ENCODE data around the gene CAPN12.

CAPN12 gene

GRCh38 chr19:38708413-38709024 is 35.8 kb downstream of the CAPN12 start:
- DNase-seq = no peak

DNA sequence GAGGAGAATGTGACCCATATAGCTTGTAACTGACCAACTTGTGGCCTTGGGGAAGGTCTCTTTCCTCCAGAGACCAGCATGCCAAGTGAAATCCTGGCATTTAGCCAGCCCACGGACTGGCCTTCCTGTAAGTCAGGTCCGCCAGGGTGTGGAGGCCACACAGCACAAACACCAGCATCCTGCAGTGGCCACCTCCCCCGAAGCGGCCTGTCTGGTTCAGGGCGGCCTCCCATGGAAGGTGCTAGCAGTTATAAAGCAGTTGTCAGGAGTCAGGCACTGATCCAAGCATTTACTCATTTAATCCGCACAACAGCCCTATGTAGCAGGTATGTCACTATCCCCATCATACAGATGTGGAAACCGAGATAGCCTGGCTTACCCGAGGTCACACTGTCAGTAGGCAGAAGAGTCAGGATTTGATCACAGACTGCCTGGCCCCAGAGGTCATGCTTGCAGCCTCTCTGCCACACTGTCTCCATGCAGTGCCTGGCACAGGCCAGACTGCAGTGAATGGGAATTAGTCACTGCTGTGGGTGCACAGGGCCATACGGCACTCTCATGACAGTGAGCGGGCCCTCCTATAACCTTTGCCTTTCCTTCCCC is 36.7 kb downstream of the CAPN12 start:
- no peak for DNase-seq

DNA sequence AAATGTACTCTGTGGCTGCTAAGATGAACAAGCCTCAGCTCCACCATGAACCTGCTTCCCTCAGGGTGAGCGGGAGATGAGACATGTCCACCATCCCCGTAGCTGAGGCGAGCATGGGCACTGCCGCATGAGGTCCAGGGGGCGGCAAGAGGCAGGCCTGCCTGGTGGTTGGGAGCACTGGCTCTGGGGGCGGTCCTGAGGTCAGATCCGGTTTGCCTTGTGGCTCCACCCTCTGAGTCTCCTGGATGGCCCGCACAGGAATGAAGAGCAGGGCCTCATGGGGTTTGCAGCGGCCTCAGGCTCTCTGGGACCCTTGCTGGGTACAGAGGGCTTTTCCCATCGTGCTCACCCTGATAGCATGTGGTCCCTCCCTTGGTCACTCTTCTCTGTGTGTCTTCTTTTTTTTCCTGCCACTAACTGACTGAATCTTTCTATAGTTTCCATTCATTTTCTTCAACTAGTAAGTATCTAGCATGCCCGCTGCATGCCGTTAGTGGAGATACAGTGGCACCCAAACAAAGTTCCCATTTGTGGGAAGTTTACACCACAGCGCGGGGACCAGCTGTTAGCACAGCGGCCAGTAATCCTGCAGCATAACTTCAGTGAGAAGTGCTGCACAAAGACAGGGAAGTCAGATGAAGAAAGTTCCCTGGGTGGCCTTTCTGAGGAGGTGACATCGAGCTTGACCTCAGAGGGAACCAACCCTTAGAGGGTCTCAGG is 37.3 kb downstream of the CAPN12 start:
- DNase-seq = no peak

DNA sequence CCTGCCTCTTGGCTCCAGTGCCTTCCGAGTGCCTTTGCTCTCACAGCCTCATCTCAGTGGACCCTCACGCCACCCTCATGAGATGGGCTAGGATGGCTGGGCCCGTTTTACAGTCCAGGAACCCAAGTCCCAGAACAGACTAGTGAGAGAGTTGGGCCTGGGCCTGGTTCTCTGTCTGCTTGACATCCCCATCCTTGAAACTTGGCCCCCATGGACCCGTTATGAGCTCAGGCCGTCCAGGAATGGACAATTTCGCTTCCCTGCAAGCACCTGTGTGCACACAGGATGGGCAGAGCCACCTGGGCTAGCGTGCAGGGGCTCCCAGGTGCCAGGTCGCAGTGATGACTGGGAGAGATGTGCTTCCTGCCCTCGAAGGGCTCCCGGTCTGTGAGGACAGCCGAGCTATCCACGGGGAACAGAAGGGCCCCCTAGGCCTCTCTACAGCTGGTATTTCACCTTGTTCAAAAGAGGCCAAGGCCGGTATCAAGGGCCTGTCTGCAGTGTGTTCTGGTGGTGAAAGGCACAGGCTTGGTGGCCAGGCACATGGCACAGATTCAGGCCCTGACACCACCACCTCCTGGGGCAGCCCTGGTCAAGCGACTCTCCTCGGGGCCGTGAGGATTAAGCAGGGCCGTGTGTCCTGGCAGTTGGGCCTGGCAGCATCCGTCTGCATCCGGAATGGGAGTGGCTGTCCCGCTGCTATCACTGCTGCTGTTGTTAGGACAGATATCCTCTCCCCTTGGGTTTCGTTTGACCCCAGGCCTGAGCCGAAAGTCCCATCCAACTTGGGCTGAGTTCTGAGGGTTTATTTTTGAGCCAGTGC is 38.9 kb downstream of the CAPN12 start:
- DNase-seq = no peak

- no peak for DNase-seq
These were observed 39.7 kb downstream of the CAPN12 start for GRCh38 chr19:38704488-38705026.

GRCh38 chr19:38703509-38703908 is 40.8 kb downstream of the CAPN12 start:
- no peak for DNase-seq

- DNase-seq = no peak
These were observed 42.0 kb downstream of the CAPN12 start for GRCh38 chr19:38702278-38702677.

GRCh38 chr19:38701455-38702063 is 42.7 kb downstream of the CAPN12 start:
- DNase-seq = no peak

GRCh38 chr19:38700902-38701454 is 43.3 kb downstream of the CAPN12 start:
- DNase-seq = no peak

- DNase-seq = no peak
These were observed 43.8 kb downstream of the CAPN12 start for GRCh38 chr19:38700350-38700901.

- DNase-seq = no peak
These were observed 44.5 kb downstream of the CAPN12 start for GRCh38 chr19:38699647-38700349.

DNA sequence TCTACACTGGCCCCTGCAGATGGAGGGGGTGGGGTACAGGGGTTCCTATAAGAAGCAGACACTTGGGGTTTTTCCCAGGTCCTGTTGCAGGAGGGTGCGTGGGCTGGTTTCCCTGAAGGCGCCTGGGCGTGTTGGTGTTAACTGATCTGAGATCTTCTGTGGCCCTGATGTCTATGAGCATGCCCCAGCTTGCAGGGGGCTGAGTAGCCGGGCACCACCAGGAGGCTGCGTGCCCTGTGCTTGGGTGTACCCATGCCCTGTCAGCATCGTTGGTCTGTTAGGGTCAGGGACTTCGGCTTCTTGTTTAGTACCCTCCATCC is 45.3 kb downstream of the CAPN12 start:
- DNase-seq = no peak

- no peak for DNase-seq
These were observed 45.8 kb downstream of the CAPN12 start for GRCh38 chr19:38698225-38699026.

DNA sequence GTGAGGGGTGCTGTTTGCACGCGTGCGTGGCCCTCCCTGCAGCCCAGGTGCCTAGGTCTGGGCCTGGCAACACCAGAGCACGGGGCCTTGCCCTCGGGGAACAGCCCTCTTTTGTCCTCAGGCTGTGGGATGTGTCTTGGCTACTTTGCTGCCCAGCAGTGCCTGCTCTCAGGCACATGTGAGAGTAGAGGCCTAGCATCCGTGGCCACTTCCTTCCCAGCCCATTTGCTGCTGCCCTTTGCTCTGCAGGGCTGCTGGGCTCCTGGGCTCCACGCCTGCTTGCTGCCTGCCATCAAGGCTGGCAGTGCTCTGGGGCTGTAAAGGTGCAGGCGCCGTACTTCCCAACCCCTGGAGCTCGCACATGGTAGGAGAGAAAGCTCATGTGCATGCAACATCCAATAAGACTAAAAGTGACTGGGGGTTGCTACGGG is 46.6 kb downstream of the CAPN12 start:
- no peak for DNase-seq

GRCh38 chr19:38697197-38697596 is 47.1 kb downstream of the CAPN12 start:
- DNase-seq = no peak

DNA sequence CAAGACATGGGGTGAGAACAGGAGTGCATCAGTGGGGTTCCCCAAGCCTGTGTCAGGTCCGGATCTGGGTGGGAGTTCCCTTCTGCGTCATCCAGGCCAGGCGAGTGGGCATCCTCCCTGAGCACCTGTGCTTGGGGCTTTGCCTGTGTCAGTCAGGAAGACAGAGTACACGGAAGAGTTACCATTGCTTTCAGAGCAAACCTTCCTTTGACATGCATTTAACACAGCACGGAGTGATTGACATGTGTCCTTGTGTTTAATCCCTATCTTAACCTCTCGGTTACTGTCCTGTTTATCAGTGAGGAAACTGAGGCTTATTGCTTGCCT is 47.6 kb downstream of the CAPN12 start:
- no peak for DNase-seq

DNA sequence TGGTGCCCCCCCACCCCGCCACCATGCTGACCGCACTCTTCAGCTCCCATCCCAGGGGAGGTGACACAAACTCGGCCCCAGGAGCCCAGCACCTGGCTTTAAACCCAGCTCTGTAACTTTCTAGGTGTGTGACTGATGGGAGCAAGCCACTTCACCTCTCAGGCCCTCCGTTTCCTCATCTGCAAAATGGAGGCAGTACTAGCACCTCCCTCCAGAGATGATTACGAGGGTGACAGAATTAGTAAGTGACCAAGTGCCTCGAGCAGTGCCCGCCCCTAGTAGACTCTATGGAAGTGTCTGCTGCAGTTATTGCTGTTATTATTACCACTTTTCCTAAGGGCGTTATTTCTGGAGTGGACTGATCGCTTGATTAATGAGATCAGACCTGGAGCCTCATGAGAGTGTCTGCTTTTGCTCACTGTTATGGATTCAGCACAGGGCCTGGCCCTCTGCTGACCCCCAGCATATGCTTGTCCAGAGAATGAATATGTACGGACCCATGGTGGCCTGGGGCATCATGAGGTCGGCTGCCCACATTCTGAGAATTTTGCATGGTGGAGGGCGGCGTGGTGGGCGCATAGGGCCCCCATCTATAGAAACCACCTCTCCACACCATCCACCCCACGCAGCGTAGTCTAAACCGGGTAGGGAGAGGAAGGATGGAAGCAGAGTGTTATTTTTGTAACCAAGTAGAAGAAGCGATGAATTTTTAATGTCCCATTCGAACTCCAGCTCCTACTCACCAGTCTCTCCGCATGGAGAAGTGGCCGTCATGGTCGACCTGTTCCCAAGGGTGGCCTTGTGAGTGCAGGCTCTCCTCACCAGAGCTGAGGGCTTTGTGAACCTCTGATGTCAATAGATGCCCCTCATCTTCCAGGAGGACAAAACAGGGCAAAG is 48.2 kb downstream of the CAPN12 start:
- DNase-seq = no peak

GRCh38 chr19:38695317-38695683 is 49.0 kb downstream of the CAPN12 start:
- DNase-seq = no peak

DNA sequence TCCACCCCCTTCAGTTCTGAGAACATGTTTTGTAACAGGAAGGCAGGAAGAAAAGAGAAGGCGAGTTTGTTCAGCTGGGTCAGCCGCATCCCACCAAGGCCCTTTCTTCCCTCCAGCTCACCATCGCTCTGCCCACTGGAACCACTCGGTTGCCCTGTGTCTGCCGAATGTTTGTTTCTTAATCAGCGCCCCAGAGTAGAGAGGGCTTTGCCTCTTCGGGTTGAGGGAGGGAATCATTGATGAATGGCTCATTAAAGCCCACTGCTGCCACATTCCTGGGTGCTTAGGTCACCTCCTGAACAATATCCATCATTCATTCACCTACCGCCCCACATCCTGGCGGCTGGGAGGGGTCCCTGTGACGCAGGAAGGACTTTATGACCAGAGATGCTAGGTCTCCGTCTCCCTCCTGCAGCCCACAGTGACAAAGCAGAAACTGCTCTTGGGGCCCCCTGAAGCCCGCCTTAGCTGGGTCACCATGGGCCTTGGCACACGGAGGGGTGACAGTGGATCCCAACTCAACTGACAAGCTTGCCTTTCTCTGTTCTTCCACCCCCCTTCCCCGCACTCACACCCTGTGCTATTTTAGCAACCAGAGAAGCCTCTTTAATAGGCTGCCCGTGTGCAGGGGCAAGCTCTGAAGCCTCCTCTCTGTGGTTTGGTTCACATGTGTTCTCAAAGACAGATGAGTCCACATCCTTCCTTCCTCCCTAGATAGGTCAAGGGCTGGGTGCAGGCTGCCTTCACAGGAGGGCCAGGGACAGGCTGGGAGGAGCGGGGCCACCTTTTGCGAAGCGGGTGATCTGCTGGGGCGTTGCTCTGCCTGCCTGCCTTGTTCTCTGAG is 50.7 kb downstream of the CAPN12 start:
- DNase-seq = peak; percentile 50
